AG04449 (cell line): ENCODE measurements around the gene PCARE.

Experiments used
- CTCF ChIA-PET: fragments of 350-600 bp; formaldehyde crosslinking; extraction: SDS; loops from one replicate; lab custom pipeline; 2021; ENCODE audit warnings: antibody characterized with exemption; lab: Yijun Ruan, JAX
- POLR2A ChIA-PET: fragments of 400-600, 350-600 bp; formaldehyde crosslinking; extraction: SDS; loops from one replicate; lab custom pipeline; 2020; ENCODE audit warnings: antibody characterized with exemption, inconsistent platforms; lab: Yijun Ruan, JAX
- DNase-seq: peaks from one replicate; pipeline ENCODE4 v3.0.0-alpha.2; 2010; ENCODE audit warnings: low read depth, low spot score
- H3K4me3 ChIP-seq: 2 replicates; pipeline ENCODE4 v1.5.1; 2011; ENCODE audit warnings: low read depth, mild to moderate bottlenecking, control low read depth, low read length
- TF ChIP-seq, protein P1 (sequence below): IDR thresholded peaks from one replicate; pipeline ENCODE4 v1.5.1; 2011; ENCODE audit warnings: mild to moderate bottlenecking, moderate library complexity, low read length, control low read depth, inconsistent platforms; ENCODE audit not compliant: insufficient read depth; ENCODE audit errors: missing control alignments

PCARE gene

DNA sequence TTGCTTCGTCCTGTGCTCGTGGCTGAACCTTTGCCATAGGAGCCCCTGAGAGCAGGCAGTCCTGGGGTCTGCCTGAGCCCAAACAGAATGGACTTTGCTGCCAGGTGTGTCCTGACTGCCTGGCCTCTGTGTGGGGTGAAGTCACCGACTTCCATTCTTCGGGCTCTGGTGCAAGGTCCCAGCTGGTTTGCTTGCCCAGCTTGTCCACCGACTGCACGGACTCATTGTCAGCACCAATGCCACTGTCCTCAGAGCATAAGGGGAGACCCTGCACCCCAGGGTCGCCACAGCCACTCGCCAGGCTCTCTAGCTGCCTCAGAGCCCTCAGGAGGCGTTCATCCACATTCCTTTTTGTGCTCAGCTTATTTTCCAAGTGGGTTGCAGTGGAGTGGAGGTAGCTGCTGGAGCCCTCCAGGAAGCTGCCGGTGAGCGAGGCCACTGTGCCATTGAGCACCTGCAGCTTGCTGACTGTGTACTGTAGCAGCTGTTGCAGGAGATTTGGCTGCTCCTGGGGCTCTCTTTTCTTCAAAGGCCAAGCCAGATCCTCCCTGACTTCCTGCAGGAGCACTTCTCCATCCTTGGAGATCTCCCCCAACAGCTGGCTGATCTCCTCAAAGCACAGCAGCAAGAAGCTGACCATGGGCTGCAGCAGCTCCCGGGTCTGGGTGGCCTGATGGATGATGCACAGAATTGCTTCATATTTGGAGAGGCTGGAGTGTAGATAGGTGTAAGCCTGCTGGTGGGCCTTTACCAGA, 1.2 kb downstream of the PCARE start:
- DNase-seq = no peak
- ChIA-PET POLR2A (no interaction called here), CTCF (no interaction called here)
- TF ChIP-seq, protein P1, sequence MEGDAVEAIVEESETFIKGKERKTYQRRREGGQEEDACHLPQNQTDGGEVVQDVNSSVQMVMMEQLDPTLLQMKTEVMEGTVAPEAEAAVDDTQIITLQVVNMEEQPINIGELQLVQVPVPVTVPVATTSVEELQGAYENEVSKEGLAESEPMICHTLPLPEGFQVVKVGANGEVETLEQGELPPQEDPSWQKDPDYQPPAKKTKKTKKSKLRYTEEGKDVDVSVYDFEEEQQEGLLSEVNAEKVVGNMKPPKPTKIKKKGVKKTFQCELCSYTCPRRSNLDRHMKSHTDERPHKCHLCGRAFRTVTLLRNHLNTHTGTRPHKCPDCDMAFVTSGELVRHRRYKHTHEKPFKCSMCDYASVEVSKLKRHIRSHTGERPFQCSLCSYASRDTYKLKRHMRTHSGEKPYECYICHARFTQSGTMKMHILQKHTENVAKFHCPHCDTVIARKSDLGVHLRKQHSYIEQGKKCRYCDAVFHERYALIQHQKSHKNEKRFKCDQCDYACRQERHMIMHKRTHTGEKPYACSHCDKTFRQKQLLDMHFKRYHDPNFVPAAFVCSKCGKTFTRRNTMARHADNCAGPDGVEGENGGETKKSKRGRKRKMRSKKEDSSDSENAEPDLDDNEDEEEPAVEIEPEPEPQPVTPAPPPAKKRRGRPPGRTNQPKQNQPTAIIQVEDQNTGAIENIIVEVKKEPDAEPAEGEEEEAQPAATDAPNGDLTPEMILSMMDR = no peak
- H3K4me3 ChIP-seq = no peak overlapping the region

GRCh38 chr2:29072251-29072650, 2.1 kb downstream of the PCARE start:
- H3K4me3 ChIP-seq = no peak overlapping the region
- DNase-seq = no peak
- ChIA-PET CTCF (no interaction called here), POLR2A (no interaction called here)
- TF ChIP-seq, protein P1 = no peak

DNA sequence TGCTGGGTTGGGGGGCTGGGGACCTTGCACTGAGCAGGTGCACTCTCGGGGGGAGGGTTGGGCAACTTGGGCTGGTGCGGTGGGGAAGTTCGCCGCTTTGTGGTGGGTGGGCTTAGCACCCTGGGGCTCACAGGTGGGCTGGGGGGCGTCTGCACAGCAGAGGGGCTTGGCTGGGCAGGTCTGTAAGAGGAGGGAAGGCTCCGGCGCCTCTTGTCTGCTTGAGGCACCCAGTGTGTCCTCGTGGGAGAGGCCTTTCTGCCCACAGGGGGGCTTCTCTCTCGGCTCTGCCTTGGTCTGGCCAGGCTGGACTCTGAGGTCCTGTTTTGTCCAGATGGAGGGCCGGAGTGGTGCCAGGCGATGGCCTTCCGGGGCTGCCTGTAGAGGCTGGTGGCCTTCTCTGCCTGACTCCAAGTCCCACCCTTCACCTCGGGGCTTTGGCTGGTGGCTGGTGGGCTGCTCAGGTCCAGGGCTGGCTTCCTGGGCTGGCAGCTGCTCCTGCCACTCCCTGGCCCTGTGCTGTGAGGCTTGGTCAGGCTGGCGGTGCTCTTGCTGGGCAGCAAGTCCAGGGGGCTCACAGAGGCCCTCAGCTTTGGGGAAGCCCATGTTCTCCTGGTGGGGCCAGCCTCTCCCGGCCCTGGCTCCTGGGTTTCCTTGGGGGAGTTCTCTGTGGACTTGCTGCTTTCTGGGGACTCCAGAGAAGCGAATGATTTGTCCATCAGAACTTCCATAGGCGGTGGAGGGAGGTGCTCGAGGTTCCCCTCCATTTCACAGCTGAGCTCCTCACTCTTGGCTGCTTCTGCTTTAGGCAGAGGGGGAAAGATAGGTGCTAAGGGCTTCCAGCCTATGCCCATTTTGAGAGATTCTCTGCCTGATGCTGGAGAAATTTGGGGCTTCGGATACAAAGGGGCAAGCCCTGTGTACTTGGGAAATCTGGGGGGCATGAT, 3.0 kb downstream of the PCARE start:
- DNase-seq = no peak
- ChIA-PET CTCF (no interaction called here), POLR2A (no interaction called here)
- TF ChIP-seq, protein P1 = no peak
- H3K4me3 ChIP-seq = no peak overlapping the region

- POLR2A ChIA-PET = no interaction called here
Measured at GRCh38 chr2:29070526-29070925, 3.8 kb downstream of the PCARE start.

DNA sequence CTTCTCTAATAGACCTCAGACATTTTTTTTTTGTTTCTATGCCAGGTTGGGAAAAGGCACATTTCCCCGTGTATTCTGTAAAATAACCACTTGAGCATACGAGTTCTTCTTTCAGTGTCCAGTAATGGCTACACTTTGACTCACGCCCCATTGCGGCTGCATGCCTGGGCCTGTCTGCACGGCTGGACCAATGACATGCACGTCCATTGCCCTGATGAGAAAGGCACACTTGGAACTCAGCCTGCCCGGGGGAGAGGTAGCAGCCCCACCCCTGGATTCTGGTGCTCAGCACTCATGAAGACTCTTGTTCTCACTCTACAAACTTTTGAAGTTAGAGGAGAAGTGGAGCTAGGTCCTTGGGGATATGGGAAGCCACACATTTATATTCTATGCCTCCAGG, 5.8 kb downstream of the PCARE start:
- ChIA-PET CTCF (interaction anchor here (0.6 kb wide), 1 partner anchor 27 kb away, joined by 3 read pairs; no protein-coding TSS in a partner anchor), POLR2A (no interaction called here)
- TF ChIP-seq, protein P1 = no peak
- DNase-seq = no peak
- no peak overlapping the region for H3K4me3 ChIP-seq

More at GRCh38 chr2:29070526-29070925, 3.8 kb downstream of the PCARE start:
- no peak overlapping the region for H3K4me3 ChIP-seq
- CTCF ChIA-PET = no interaction called here
- TF ChIP-seq, protein P1 = no peak
- no peak for DNase-seq

GRCh38 chr2:29066997-29067605, 7.2 kb downstream of the PCARE start:
- CTCF ChIA-PET = interaction anchor here (1.4 kb wide), 1 partner anchor 10 kb away, joined by 4 read pairs; no protein-coding TSS in a partner anchor
- TF ChIP-seq, protein P1 = no peak
- POLR2A ChIA-PET = no interaction called here
- H3K4me3 ChIP-seq = no peak overlapping the region
- no peak for DNase-seq
